ENCODE results near the gene ZNF787. TPM values are rescaled to one million over a fixed set of nuclear protein-coding genes. Genes with fewer than 3 reads are reported as not detected.

Gene ZNF787
- total and polyA plus RNA-seq, 2 donors (not counting 3 experiments of a cell fraction or from before 2014, with no cell fraction given): 11.6 to 32.7 TPM

- no TSS peak for BruUV-seq (replicated peaks)
- Histone ChIP-seq H3K9ac (replicated peaks; ENCODE audit: extremely low read depth, insufficient read depth, low read length) (no peak overlapping the region), H3K4me2 (ENCODE audit: insufficient read depth, low read length) (no peak overlapping the region), H3K36me3 (ENCODE audit: control insufficient read depth in 2 of 2, extremely low read depth in 1 of 2, insufficient read depth in 2 of 2, low read length in 2 of 2) (peaks cover 0 to 4% of the 10 kb centered on the region in 2 experiments), H2AFZ (ENCODE audit: low read depth, low read length) (no peak overlapping the region), H3K79me2 (ENCODE audit: control insufficient read depth, insufficient read depth, low read length) (peaks cover 41% of the 10 kb centered on the region), H3K27me3 (ENCODE audit: control insufficient read depth in 2 of 2, insufficient read depth in 2 of 2, low read length in 2 of 2) (no peaks in the 10 kb centered on the region), H3K27ac (ENCODE audit: insufficient read depth, low read depth, low read length) (no peak overlapping the region), H3K9me1 (replicated peaks; ENCODE audit: control insufficient read depth, extremely low read depth, insufficient read depth, low read length) (no peaks in the 10 kb centered on the region), H3K4me3 (replicated peaks in 1 of 3; ENCODE audit: insufficient read depth in 1 of 3, low read depth in 1 of 3, low read length in 3 of 3) (no peak overlapping the region), H3K4me1 (ENCODE audit: control insufficient read depth, extremely low read depth, insufficient read depth, low read length) (no peaks in the 10 kb centered on the region), H3K9me3 (replicated peaks; ENCODE audit: control insufficient read depth, insufficient read depth, low read length) (no peaks in the 10 kb centered on the region), H4K20me1 (replicated peaks; ENCODE audit: control insufficient read depth, extremely low read depth, insufficient read depth, low read length) (no peaks in the 10 kb centered on the region)
- ChIA-PET POLR2A (no interaction called here), CTCF (no interaction called here)
- dilution Hi-C loops (cut with MboI; ENCODE audit: extremely low pct_ligation_motif_present, low sequenced_read_pairs): no loop called here
- DNase-seq (ENCODE audit: low read depth, low spot score) (no peak), FAIRE-seq (no peak)
- no peak for TF ChIP-seq POLR2AphosphoS5 (IDR thresholded peaks at IDR 0.05; ENCODE audit: insufficient read depth, low read depth, low read length)
- TF ChIP-seq EZH2 (IDR thresholded peaks at IDR 0.05; ENCODE audit: borderline replicate concordance, low read depth, low read length, severe bottlenecking): no peak
- no peak for TF ChIP-seq FOS (IDR thresholded peaks at IDR 0.05; ENCODE audit: borderline replicate concordance, insufficient read depth, low read length)
- TF ChIP-seq MAX (IDR thresholded peaks at IDR 0.05; ENCODE audit: insufficient read depth, insufficient read length): no peak
- TF ChIP-seq MYC (IDR thresholded peaks at IDR 0.05; ENCODE audit: low read depth, low read length): no peak
- no peak for TF ChIP-seq POLR2A (IDR thresholded peaks at IDR 0.05; ENCODE audit: low read depth, low read length)
- TF ChIP-seq JUN (IDR thresholded peaks at IDR 0.05; ENCODE audit: borderline replicate concordance, insufficient read depth, insufficient read length, low read depth): no peak
- no peak for TF ChIP-seq CTCF (IDR thresholded peaks at IDR 0.05; ENCODE audit: extremely low read depth in 1 of 2, insufficient read depth in 1 of 2, low read depth in 1 of 2, low read length in 2 of 2)
- no peak for TF ChIP-seq GATA2 (IDR thresholded peaks at IDR 0.05; ENCODE audit: insufficient read depth, insufficient read length, low read depth, low read length)
- intact Hi-C loops (cut with micrococcal nuclease): no loop called here
These were observed 19.2 kb downstream of the ZNF787 start for GRCh38 chr19:56101746-56102535.

Measured in endothelial cell of umbilical vein (primary cell).